ENCODE results near the gene BMS1.

DNA sequence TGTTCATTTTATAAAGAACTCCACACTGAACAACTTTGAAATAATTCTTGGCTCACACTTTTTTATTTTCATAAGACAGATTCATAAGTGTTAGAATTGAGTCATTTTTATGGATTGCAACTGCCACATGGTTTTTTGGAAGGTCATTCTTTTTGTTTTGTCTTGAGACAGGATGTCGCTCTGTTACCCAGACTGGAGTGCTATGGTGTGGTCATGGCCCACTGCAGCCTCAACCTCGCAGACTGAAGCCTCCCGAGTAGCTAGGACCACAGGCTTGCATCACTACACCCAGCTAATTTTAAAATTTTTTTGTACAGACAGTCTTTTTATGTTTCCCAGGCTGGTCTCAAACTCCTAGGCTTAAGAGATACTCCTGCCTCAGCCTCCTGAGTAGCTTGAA lies 20.3 kb downstream of the BMS1 start:
- TF ChIP-seq, protein P1, sequence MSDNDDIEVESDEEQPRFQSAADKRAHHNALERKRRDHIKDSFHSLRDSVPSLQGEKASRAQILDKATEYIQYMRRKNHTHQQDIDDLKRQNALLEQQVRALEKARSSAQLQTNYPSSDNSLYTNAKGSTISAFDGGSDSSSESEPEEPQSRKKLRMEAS (IDR thresholded peaks at IDR 0.05; ENCODE audit: low read depth), result no peak
- TF ChIP-seq, protein P2, sequence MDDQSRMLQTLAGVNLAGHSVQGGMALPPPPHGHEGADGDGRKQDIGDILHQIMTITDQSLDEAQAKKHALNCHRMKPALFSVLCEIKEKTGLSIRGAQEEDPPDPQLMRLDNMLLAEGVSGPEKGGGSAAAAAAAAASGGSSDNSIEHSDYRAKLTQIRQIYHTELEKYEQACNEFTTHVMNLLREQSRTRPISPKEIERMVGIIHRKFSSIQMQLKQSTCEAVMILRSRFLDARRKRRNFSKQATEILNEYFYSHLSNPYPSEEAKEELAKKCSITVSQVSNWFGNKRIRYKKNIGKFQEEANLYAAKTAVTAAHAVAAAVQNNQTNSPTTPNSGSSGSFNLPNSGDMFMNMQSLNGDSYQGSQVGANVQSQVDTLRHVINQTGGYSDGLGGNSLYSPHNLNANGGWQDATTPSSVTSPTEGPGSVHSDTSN (IDR thresholded peaks at IDR 0.05), result no peak
- TF ChIP-seq TCF12 (IDR thresholded peaks at IDR 0.05), result no peak
- TF ChIP-seq, protein P3, sequence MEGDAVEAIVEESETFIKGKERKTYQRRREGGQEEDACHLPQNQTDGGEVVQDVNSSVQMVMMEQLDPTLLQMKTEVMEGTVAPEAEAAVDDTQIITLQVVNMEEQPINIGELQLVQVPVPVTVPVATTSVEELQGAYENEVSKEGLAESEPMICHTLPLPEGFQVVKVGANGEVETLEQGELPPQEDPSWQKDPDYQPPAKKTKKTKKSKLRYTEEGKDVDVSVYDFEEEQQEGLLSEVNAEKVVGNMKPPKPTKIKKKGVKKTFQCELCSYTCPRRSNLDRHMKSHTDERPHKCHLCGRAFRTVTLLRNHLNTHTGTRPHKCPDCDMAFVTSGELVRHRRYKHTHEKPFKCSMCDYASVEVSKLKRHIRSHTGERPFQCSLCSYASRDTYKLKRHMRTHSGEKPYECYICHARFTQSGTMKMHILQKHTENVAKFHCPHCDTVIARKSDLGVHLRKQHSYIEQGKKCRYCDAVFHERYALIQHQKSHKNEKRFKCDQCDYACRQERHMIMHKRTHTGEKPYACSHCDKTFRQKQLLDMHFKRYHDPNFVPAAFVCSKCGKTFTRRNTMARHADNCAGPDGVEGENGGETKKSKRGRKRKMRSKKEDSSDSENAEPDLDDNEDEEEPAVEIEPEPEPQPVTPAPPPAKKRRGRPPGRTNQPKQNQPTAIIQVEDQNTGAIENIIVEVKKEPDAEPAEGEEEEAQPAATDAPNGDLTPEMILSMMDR (IDR thresholded peaks at IDR 0.05), result no peak
- TF ChIP-seq, protein P4, sequence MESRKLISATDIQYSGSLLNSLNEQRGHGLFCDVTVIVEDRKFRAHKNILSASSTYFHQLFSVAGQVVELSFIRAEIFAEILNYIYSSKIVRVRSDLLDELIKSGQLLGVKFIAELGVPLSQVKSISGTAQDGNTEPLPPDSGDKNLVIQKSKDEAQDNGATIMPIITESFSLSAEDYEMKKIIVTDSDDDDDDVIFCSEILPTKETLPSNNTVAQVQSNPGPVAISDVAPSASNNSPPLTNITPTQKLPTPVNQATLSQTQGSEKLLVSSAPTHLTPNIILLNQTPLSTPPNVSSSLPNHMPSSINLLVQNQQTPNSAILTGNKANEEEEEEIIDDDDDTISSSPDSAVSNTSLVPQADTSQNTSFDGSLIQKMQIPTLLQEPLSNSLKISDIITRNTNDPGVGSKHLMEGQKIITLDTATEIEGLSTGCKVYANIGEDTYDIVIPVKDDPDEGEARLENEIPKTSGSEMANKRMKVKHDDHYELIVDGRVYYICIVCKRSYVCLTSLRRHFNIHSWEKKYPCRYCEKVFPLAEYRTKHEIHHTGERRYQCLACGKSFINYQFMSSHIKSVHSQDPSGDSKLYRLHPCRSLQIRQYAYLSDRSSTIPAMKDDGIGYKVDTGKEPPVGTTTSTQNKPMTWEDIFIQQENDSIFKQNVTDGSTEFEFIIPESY (IDR thresholded peaks at IDR 0.05; ENCODE audit: borderline replicate concordance, low read depth), result no peak
- no peak for TF ChIP-seq FOXM1 (IDR thresholded peaks at IDR 0.05; ENCODE audit: low read depth)
- no peak for TF ChIP-seq JUND (IDR thresholded peaks at IDR 0.05)
- TF ChIP-seq CHD2 (IDR thresholded peaks at IDR 0.05; ENCODE audit: low read length, partially characterized antibody), result no peak
- TF ChIP-seq TEAD4 (IDR thresholded peaks at IDR 0.05; ENCODE audit: borderline replicate concordance, insufficient read depth), result no peak
- TF ChIP-seq, protein P5, sequence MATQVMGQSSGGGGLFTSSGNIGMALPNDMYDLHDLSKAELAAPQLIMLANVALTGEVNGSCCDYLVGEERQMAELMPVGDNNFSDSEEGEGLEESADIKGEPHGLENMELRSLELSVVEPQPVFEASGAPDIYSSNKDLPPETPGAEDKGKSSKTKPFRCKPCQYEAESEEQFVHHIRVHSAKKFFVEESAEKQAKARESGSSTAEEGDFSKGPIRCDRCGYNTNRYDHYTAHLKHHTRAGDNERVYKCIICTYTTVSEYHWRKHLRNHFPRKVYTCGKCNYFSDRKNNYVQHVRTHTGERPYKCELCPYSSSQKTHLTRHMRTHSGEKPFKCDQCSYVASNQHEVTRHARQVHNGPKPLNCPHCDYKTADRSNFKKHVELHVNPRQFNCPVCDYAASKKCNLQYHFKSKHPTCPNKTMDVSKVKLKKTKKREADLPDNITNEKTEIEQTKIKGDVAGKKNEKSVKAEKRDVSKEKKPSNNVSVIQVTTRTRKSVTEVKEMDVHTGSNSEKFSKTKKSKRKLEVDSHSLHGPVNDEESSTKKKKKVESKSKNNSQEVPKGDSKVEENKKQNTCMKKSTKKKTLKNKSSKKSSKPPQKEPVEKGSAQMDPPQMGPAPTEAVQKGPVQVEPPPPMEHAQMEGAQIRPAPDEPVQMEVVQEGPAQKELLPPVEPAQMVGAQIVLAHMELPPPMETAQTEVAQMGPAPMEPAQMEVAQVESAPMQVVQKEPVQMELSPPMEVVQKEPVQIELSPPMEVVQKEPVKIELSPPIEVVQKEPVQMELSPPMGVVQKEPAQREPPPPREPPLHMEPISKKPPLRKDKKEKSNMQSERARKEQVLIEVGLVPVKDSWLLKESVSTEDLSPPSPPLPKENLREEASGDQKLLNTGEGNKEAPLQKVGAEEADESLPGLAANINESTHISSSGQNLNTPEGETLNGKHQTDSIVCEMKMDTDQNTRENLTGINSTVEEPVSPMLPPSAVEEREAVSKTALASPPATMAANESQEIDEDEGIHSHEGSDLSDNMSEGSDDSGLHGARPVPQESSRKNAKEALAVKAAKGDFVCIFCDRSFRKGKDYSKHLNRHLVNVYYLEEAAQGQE (IDR thresholded peaks at IDR 0.05; ENCODE audit: low read depth, low read length), result no peak
- no peak for TF ChIP-seq RFX5 (IDR thresholded peaks at IDR 0.05; ENCODE audit: low read length)
- TF ChIP-seq, protein P6, sequence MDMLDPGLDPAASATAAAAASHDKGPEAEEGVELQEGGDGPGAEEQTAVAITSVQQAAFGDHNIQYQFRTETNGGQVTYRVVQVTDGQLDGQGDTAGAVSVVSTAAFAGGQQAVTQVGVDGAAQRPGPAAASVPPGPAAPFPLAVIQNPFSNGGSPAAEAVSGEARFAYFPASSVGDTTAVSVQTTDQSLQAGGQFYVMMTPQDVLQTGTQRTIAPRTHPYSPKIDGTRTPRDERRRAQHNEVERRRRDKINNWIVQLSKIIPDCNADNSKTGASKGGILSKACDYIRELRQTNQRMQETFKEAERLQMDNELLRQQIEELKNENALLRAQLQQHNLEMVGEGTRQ (IDR thresholded peaks at IDR 0.05; ENCODE audit: borderline replicate concordance, low read depth, low read length), result no peak
- TF ChIP-seq RXRA (IDR thresholded peaks at IDR 0.05; ENCODE audit: borderline replicate concordance, low read depth), result no peak
